ENCODE data around the gene GPR176. TPM values are rescaled to one million over a fixed set of nuclear protein-coding genes. Genes with fewer than 3 reads are reported as not detected.
"Not testable (repeated sequence)": the region's sequence is repeated elsewhere in the genome, so short reads cannot be mapped to it uniquely, and the experiment has no call there.

GPR176 gene
- total RNA-seq, 1 donor from 2014 or later = 10.3 TPM

- DNase-seq = no peak
Observed at GRCh38 chr15:39936187-39936586, 16.1 kb upstream of the GPR176 start.

GRCh38 chr15:39935241-39935640 is 15.2 kb upstream of the GPR176 start:
- no peak for DNase-seq

GRCh38 chr15:39934397-39935071 is 14.5 kb upstream of the GPR176 start:
- peak; percentile 26 for DNase-seq

- DNase-seq = no peak
Observed at GRCh38 chr15:39931615-39932014, 11.5 kb upstream of the GPR176 start.

GRCh38 chr15:39926526-39926925 is 6.5 kb upstream of the GPR176 start:
- no peak for DNase-seq

- no peak for DNase-seq
Observed at GRCh38 chr15:39925112-39925842, 5.2 kb upstream of the GPR176 start.

GRCh38 chr15:39924437-39924836 is 4.4 kb upstream of the GPR176 start:
- no peak for DNase-seq

GRCh38 chr15:39922462-39923092 is 2.5 kb upstream of the GPR176 start:
- peak; percentile 55 for DNase-seq

- no peak for DNase-seq
Observed at GRCh38 chr15:39921274-39921638, 1.2 kb upstream of the GPR176 start.

- peak; percentile 48 for DNase-seq
Observed at GRCh38 chr15:39920510-39921273, 626 bp upstream of the GPR176 start.

- no peak for DNase-seq
Observed at GRCh38 chr15:39919411-39919747, 687 bp downstream of the GPR176 start.

- DNase-seq = no peak
Observed at GRCh38 chr15:39918688-39919385, 1.2 kb downstream of the GPR176 start.

- no peak for DNase-seq
Observed at GRCh38 chr15:39914977-39915376, 5.1 kb downstream of the GPR176 start.

GRCh38 chr15:39909007-39909406 is 11.1 kb downstream of the GPR176 start:
- DNase-seq = no peak

GRCh38 chr15:39908186-39908585 is 11.9 kb downstream of the GPR176 start:
- peak; percentile 69 for DNase-seq

- no peak for DNase-seq
Observed at GRCh38 chr15:39907216-39907615, 12.8 kb downstream of the GPR176 start.

GRCh38 chr15:39904115-39904514 is 16.0 kb downstream of the GPR176 start:
- DNase-seq = no peak

- DNase-seq = no peak
Observed at GRCh38 chr15:39898317-39898716, 21.7 kb downstream of the GPR176 start.

- no peak for DNase-seq
Observed at GRCh38 chr15:39896846-39897245, 23.2 kb downstream of the GPR176 start.

- DNase-seq = no peak
Observed at GRCh38 chr15:39896101-39896500, 24.0 kb downstream of the GPR176 start.

- not testable (repeated sequence) for DNase-seq
Observed at GRCh38 chr15:39893051-39893450, 27.0 kb downstream of the GPR176 start.

- DNase-seq = no peak
Observed at GRCh38 chr15:39892418-39892817, 27.6 kb downstream of the GPR176 start.
